Thymus (tissue), 11 donors: ENCODE measurements around the gene TOM1L2. TPM values are rescaled to one million over a fixed set of nuclear protein-coding genes. Genes with fewer than 3 reads are reported as not detected.

Experiments
- DNase-seq, 9 donors: peaks; one replicate each; pipeline ENCODE4 v3.0.0-alpha.2; 2013; ENCODE audit warnings: low spot score in 9 of 9, low read depth in 6 of 9, missing footprints in 1 of 9
- H3K27ac ChIP-seq, 2 donors: one replicate each; pipeline ENCODE4 v1.5.1; 2013; ENCODE audit warnings: control low read depth in 1 of 2, low read depth in 1 of 2, low read length in 1 of 2, mild to moderate bottlenecking in 1 of 2, moderate library complexity in 1 of 2
- H3K27me3 ChIP-seq, 2 donors: one replicate each; pipeline ENCODE4 v1.5.1; 2013; ENCODE audit warnings: low read length in 1 of 2; ENCODE audit not compliant: control insufficient read depth in 2 of 2, insufficient read depth in 1 of 2
- H3K36me3 ChIP-seq, 2 donors: one replicate each; pipeline ENCODE4 v1.5.1; 2013; ENCODE audit warnings: low read length in 1 of 2, mild to moderate bottlenecking in 1 of 2, moderate library complexity in 1 of 2; ENCODE audit not compliant: control insufficient read depth in 2 of 2, insufficient read depth in 2 of 2
- H3K4me1 ChIP-seq, 2 donors: one replicate each; pipeline ENCODE4 v1.5.1; 2013; ENCODE audit warnings: low read length in 2 of 2; ENCODE audit not compliant: control insufficient read depth in 2 of 2, insufficient read depth in 2 of 2
- H3K4me3 ChIP-seq, 2 donors: one replicate each; pipeline ENCODE4 v1.5.1; 2013; ENCODE audit warnings: low read length in 2 of 2, control low read depth in 1 of 2, mild to moderate bottlenecking in 1 of 2
- H3K9me3 ChIP-seq, 2 donors: one replicate each; pipeline ENCODE4 v1.5.1; 2013; ENCODE audit warnings: low read length in 1 of 2, mild to moderate bottlenecking in 1 of 2; ENCODE audit not compliant: control insufficient read depth in 2 of 2, insufficient read depth in 1 of 2
- WGBS: extraction: QIAGEN DNeasy Blood & Tissue Kit; methylation state at CpG from one replicate; pipeline ENCODE4 v1.1.7; 2013; 5-methylcytosine and 5-hydroxymethylcytosine counted together
- polyA plus RNA-seq: library from polyadenylated mRNA; stranded (reverse); fragments of 200-250 nt; gene quantifications from one replicate; pipeline ENCODE4 v1.2.3, GENCODE V29; 2013
- total RNA-seq: library from RNA; stranded (reverse); fragments of 120-200 nt; gene quantifications from one replicate; pipeline ENCODE4 v1.2.4, GENCODE V29; 2013
- donor health status: healthy.

Gene TOM1L2
- total and polyA plus RNA-seq, 2 donors: 6.6 to 17.5 TPM

DNA sequence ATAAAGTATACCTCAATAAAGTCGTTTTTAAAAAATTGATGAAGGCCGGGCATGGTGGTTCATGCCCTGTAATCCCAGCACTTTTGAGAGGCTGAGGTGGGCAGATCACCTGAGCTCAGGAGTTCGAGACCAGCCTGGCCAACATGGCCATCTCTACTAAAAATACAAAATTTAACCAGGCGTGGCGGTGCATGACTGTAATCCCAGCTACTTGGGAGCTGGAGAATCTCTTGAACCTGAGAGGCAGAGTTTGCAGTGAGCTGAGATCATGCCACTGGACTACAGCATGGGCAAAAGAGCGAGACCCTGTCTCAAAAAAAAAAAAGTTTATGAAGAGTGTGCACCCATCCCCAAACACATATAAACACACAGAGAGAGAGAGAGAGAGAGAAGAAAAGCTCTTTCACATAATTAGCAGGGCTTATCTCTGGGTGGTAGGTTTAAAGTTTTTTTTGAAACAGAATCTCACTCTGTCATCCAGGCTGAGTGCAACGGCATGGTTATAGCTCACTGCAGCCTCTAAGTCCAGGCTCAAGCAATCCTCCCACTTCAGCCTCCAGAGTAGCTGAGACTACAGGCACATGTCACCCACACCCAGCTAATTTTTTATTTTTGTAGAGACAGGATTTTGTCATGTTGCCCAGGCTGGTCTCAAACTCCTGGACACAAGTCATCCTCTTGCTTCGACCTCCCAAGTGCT is 138.4 kb downstream of the TOM1L2 start:
- H3K27ac ChIP-seq: peak overlapping the region in 1 of 2 donors; percentile 72
- WGBS: 81% methylated on average over 8 of the region's 8 CpGs

DNA sequence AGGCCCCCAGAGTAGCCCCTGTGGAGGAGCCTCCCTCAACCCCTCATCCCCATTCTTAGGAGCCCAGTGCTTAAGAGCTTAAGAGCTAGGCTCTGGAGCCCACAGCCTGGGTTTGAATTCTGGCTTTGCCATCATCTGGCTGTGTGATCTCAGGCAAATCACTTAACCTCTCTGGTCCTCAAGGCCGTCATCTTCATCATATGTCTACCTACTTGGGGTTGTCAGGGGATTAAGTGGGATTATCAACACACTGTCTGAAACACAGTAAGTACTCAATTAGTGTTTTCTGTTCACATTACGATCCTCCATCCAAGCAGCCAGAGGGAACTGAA is 140.2 kb downstream of the TOM1L2 start:
- no peak overlapping the region for H3K27ac ChIP-seq
- peaks cover 5 to 37% of the 10 kb centered on the region in 2 donors for H3K36me3 ChIP-seq

More for the DNA sequence above, 138.4 kb downstream of the TOM1L2 start:
- Histone ChIP-seq H3K9me3 (peaks cover 0 to 2% of the 10 kb centered on the region in 2 donors), H3K27me3 (no peaks in the 10 kb centered on the region), H3K4me1 (peaks cover 25 to 57% of the 10 kb centered on the region in 2 donors), H3K36me3 (peaks cover 3 to 28% of the 10 kb centered on the region in 2 donors), H3K4me3 (no peak overlapping the region)
- no peak for DNase-seq

DNA sequence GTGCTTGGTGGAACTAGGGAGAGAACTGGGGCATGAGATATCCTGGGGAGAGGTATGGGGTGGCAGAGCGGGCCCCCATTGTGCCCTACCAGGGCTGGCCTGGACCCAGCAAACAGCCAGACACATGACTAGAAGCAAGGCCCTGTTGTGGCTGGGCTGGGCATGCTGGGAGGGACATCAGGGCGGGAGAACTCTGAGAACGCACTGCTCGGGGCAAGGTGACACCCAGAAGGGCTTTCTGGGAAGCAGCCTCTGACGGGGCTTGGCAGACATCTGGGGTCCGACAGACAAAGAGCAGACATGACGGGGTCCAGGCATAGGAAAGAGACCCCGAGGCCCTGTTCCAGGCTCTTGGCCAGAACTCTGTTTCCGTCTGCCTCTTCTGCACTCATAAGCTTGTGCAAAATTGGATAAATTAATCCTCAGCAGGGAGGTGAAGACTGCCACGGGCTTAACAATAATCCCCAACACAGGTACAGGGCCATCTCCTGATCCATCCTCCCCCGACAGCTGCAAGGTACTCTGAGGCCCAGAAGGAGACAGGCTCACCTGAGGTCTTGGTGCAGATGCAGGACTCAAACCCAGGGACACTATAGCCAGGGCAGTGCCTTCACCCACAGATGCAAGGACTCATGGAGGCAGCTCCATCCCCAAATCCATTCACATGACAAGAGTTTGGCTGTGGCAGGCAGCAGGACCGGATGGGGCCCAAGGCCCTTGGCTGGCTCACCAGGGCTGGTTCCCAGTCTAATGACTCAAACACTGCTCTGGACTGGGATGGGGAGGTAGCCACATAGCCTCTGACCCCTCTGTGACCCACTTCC is 140.8 kb downstream of the TOM1L2 start:
- no peaks in the 10 kb centered on the region for H3K27me3 ChIP-seq
- H3K9me3 ChIP-seq: peaks cover 0 to 2% of the 10 kb centered on the region in 2 donors
- 98% methylated on average over 12 of the region's 12 CpGs for WGBS
- peaks cover 18 to 56% of the 10 kb centered on the region in 2 donors for H3K4me1 ChIP-seq
- H3K27ac ChIP-seq: no peak overlapping the region
- H3K36me3 ChIP-seq: peaks cover 7 to 37% of the 10 kb centered on the region in 2 donors
- DNase-seq: no peak
- H3K4me3 ChIP-seq: no peak overlapping the region

More for the DNA sequence above, 140.2 kb downstream of the TOM1L2 start:
- H3K4me1 ChIP-seq: peaks cover 13 to 53% of the 10 kb centered on the region in 2 donors
- H3K27me3 ChIP-seq: no peaks in the 10 kb centered on the region
- DNase-seq: no peak
- 99% methylated on average over 2 of the region's 2 CpGs for WGBS
- peaks cover 0 to 2% of the 10 kb centered on the region in 2 donors for H3K9me3 ChIP-seq
- no peak overlapping the region for H3K4me3 ChIP-seq

DNA sequence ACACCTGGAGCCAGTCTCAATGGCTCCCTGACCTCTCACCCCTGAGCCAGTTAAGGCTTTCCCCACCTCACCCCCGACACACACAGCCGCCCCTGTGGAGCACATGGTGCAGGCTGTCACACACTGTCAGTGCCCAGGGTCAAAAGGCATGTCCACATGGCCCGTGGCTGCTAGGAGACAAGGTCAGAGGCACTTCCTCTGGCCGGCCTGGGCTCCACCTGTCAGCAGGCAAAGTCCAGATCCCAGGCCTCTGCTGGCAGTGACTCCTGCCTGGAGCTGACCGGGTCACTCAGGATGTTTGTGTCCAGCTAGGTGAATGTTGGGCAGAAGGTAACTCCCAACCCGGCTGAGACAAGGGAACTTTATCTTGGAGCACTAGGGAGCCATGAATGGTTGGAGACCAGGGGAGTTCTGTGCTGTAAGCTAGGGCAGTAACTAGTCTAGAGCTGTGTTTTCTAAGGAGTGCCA is 141.4 kb downstream of the TOM1L2 start:
- 95% methylated on average over 6 of the region's 6 CpGs for WGBS
- Histone ChIP-seq H3K36me3 (peaks cover 7 to 37% of the 10 kb centered on the region in 2 donors), H3K27ac (no peak overlapping the region), H3K4me3 (no peak overlapping the region), H3K9me3 (peaks cover 0 to 2% of the 10 kb centered on the region in 2 donors), H3K4me1 (peaks cover 19 to 60% of the 10 kb centered on the region in 2 donors), H3K27me3 (no peaks in the 10 kb centered on the region)
- DNase-seq: no peak

DNA sequence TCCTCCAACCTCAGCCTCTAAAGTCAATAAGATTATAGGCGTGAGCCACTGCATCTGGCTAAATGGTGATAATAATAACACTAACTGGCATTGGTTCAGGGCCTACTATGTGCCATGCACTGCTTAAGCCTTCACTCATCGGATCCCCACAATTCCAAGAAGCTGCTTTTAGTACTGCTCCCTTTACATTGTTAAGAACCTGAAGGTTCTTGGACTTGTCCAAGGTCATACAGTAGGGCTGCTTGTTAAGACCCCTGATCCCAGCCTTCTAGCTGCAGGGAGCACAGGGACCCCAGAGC is 142.0 kb downstream of the TOM1L2 start:
- Histone ChIP-seq H3K4me3 (no peak overlapping the region), H3K9me3 (peaks cover 0 to 2% of the 10 kb centered on the region in 2 donors), H3K27ac (no peak overlapping the region), H3K4me1 (peaks cover 16 to 60% of the 10 kb centered on the region in 2 donors), H3K36me3 (peaks cover 7 to 36% of the 10 kb centered on the region in 2 donors), H3K27me3 (no peaks in the 10 kb centered on the region)
- 97% methylated on average over 2 of the region's 2 CpGs for WGBS
- DNase-seq: no peak

DNA sequence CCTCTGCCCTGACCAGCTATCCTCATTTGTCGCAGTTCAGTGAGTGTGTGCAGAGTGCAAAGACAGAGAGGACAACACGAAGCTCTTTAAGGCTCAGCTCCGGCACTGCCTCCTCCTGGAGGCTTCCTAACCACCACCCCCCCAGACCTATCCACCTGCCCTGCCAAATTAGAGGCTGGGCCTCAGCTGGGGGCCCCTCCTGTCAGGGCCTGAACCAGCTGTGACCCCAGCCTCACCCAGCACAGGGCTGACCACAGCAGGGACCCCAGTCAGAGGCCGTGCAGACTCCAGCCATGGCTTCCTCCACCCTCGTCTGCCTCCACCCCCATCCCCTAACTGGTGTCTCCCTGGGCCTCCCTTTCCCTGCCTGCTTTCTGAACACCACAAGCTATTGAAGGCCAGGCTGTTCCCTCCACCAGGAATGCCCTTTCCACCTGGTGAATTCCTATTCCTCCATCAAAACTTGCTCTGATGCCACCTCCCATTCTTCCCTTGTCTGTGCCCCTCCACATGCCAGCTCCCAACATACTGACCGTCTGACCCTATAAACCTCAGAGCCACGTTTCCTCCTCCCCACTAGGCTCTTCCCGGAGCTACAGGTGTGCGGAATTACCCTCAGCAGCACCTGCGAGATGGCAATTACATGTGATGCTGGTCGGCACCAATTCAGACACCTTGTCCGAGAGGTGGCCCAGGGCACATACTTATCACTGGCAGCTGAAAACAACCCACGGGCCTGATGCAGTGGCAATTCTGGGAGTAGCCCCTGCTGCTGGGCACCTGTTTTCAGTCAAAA is 144.2 kb downstream of the TOM1L2 start:
- no peak for DNase-seq
- peaks cover 7 to 31% of the 10 kb centered on the region in 2 donors for H3K36me3 ChIP-seq
- WGBS: 93% methylated on average over 13 of the region's 13 CpGs
- peaks cover 31 to 61% of the 10 kb centered on the region in 2 donors for H3K4me1 ChIP-seq
- peaks cover 0 to 2% of the 10 kb centered on the region in 2 donors for H3K9me3 ChIP-seq
- H3K4me3 ChIP-seq: no peak overlapping the region
- H3K27me3 ChIP-seq: no peaks in the 10 kb centered on the region
- H3K27ac ChIP-seq: no peak overlapping the region

DNA sequence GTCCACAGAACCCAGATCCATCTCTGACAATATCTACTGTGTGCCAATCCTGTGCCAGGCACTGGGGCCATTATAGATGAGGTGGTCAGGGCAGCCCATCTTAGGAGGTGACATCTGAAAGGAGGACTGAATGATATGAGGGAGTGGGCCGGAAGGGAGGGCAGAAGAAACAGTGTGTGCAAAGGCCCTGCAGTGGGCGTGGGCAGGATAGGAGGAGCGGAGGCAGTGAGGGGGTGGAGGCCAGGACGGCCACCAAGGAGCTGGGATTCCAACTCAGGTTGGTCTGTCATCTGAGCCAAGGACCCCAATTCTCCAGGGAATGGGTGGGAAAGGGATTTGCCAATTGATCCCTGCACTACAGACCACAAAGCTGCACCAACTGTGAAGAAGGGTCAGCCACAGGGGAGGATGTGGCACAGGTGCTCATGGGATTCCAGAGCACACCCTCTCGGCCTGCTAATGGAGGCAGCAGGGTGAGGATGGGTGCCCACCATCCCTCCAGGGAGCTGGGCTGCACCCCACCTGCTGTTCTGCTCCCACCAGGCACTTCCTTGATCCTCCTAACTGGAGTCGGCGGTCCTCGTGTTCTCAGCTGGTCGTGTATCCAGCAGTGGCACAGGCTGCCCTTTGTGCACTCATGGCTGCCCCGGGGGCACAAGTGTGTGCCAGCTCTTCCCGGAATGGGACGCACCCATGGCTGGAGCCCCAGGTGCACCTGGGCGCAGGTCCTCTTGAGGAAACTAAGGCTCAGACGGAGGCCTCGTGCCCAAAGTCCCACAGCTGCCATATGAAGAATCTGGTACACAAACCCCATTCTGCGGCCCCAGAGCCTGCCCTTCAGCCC is 145.0 kb downstream of the TOM1L2 start:
- 94% methylated on average over 16 of the region's 16 CpGs for WGBS
- H3K27ac ChIP-seq: peak overlapping the region in 1 of 2 donors; percentile 78
- DNase-seq: no peak
- peaks cover 0 to 2% of the 10 kb centered on the region in 2 donors for H3K9me3 ChIP-seq
- H3K36me3 ChIP-seq: peaks cover 7 to 28% of the 10 kb centered on the region in 2 donors
- H3K27me3 ChIP-seq: no peaks in the 10 kb centered on the region
- H3K4me3 ChIP-seq: no peak overlapping the region
- peaks cover 40 to 70% of the 10 kb centered on the region in 2 donors for H3K4me1 ChIP-seq

DNA sequence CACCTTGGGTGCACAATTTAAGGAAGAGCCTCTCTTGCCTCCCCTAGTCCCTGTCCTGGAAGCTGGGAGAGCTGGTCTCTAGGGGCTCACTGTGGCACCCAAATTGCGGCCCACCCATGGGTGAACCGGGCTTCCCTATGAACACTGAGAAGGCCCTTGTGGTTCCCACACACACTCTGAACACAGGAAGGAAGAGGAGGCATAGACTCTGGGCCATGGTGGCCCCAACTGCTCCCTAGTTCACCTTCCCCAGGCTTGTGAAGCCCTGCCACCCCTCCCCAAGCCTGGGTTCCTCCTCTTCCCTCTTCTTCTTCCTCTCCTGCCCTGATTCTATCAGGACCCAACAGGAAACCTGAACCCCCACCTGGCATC is 145.9 kb downstream of the TOM1L2 start:
- Histone ChIP-seq H3K27me3 (no peaks in the 10 kb centered on the region), H3K4me1 (peaks cover 47 to 74% of the 10 kb centered on the region in 2 donors), H3K27ac (peak overlapping the region; percentile 60 to 78), H3K36me3 (peaks cover 4 to 21% of the 10 kb centered on the region in 2 donors), H3K4me3 (no peak overlapping the region), H3K9me3 (peaks cover 0 to 2% of the 10 kb centered on the region in 2 donors)
- WGBS: 5% methylated on average over 2 of the region's 2 CpGs
- peak in 1 of 9 donors; percentile 61 for DNase-seq
